NCI-H82 treated with DMSO at 0.1 percent for 48 hours (cell line): ENCODE measurements around the gene ZNF648.
"Not testable (repeated sequence)": the region's sequence is repeated elsewhere in the genome, so short reads cannot be mapped to it uniquely, and the experiment has no call there.

Source experiments
- DNase-seq: peaks from one replicate; lab custom pipeline; 2025; ENCODE audit not compliant: unreplicated experiment; lab: John Stamatoyannopoulos, UW

Gene ZNF648, protein sequence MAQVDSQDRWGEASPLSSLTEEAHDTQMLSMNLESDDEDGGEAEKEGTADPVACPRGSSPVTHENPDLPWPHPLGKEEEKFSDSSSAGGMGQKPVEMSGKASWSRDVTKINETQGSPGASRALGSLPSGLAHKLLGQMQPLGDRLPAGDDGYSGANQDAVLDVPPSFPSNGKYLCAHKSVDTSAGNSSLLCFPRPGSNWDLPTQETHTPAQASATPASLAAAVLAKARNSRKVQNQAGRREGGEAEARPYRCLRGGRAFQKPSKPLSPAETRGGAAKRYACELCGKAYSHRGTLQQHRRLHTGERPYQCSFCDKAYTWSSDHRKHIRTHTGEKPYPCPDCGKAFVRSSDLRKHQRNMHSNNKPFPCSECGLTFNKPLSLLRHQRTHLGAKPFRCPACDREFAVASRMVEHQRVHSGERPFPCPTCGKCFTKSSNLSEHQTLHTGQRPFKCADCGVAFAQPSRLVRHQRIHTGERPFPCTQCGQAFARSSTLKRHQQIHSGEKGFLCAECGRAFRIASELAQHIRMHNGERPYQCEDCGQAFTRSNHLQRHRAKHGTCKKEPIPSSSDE

DNA sequence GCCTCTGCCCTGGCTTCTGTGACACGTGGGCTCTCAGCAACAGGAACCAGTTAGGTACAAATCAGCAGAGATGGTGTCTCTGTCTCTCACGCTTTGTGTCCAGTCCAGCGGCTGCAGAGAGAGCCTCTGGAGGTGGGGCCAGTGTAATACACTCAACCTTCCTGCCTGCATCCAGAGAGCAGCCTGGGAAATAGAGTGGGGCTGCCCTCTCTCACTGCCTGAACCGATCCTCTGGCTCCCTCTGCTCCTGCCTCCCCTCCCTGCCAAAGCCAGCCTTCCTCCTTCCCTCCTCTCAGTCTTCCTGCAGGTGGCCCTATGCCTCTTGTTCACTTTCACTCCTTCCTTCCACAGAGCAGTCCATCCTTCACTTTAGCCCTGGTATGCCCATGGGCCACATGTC lies at the start of gene ZNF648:
ZNF648 (minus strand) TSS at position 119 of the 400 bp plus-strand sequence. CDS start 3,702 bp downstream, outside the sequence.
- DNase-seq: no peak

DNA sequence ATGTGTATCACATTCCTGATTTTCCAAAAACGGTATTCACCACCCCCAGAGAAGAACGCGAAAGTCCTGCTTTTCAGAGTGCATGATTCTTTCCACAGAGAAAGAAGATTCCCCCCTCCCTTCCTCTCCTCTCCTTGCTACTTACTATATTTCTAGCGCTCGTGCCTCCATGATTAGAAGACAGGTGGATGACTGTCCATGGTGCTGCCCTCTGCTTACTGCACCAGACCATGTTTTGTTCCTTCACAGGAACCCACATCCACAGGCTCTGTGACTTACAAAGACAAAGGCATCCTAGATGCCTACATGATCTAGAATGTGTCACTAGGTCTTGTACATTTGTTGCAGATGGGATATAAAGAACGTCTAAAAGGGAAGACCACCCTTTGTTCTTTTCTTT lies 49.1 kb upstream of the ZNF648 start:
- no peak for DNase-seq

DNA sequence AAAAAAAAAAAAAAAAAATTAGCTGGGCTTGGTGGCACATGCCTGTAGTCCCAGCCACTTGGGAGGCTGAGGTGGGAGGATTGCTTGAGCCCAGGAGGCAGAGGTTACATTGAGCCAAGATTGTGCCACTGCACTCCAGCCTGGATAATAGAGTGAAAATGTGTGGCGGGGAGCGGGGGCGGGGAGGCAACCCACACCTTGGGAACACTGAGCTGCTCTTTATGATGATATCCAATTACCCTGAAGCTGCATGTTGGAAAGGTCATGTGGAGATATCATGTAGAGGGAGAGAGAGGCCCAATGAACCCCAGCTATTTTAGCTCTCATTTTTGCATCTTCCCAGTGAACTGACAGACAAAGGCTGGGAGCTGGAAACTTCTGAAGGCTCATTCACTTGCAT lies 48.3 kb upstream of the ZNF648 start:
- DNase-seq: no peak

DNA sequence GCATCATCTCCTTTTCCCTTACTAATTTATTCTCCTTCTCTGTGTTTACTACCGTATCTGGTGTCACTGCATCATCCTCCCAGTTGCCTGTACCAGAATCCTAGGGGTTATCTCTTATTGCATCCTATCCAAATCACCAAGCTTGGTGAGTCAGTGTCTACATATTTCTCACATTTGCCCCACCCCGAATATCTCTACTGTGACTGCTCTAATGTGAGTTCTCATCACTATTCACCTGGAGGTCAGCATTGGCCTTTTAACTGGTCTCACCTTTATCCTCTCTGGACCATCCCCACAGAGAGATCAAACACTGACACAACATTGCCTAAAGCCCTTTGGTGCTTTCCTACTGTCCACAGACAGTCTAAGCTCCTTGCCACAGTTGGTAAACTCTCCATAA lies 45.7 kb upstream of the ZNF648 start:
- no peak for DNase-seq

DNA sequence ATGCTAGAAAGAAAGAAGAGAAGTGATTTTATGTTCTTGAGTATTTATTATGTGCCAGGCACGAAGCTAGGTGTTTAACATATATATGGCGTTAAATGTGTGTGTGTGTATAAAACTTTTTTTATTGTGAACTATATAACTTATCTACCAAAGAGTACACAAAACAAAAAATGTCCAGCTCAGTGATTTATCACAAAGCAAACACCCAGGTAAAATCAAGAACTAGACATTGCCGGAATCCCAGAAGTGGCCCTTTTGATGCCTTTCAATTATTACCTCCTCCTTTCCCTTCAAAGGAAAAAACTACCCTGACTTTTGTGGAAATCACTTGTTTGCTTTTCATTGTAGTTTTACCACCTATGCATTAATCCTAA lies 40.5 kb upstream of the ZNF648 start:
- no peak for DNase-seq

DNA sequence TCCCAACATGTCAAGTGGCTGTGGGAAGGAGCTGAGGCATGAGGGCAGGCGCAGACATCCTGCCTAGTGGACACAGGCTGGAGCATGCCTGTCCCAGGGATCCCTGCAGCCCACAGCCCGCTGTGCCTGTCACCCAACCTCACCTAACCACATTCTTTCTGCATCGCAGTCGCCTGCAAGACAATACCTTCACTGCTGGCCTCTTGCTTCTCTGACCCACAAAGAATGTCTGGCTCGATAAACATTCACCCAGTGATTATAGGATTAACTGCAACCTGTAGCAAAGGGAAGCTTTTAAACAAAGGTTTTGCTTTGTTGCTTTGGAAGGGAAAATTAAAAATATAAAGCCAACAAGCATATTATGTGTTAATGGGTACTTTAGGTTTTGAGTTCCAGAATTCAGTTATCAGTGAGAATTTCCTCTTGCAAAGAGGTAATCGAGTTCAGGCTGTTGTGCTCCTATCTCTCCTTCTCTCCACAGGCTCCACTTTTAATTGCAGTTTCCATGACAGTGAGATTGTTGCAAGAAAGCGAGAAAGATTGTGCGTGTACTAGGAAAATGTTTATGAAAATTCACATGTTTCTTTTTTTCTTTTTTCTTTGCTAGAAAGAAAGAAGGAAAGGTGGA lies 40.0 kb upstream of the ZNF648 start:
- DNase-seq: no peak

DNA sequence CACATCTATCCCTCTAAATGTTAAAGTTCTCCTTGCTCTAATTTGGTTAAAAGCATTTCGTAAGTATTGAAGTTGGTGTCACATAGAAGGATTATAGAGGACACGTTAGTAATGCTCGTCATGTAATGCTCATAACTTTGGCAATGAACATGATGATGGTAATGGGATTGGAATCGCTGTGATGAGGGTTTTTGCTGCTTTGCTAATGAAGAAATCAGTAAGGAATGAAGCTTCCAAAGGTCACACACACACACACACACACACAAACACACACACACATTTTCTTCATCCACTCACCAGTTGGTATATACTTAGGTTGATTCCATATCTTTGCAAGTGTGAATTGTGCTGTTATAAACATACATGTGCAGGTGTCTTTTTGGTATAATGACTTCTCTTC lies 36.8 kb upstream of the ZNF648 start:
- no peak for DNase-seq

DNA sequence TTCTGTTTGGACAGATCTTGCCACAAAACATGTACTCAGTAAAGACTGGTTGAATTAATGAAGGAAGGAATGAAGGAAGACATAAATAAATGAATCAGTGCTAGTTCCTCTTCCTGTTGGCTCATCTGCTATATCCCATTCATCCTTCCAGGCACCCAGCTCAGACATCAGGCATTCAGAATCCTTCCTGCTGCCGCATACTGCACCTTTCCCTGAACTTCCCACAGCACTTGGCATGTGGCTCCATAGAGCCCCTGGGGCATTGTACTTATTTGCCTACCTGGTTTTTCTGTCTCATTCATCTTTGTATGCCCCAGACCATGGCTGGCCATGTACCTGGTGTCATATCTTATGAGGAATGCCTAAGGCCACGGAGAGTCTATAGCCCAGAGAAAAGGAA lies 34.4 kb upstream of the ZNF648 start:
- no peak for DNase-seq

DNA sequence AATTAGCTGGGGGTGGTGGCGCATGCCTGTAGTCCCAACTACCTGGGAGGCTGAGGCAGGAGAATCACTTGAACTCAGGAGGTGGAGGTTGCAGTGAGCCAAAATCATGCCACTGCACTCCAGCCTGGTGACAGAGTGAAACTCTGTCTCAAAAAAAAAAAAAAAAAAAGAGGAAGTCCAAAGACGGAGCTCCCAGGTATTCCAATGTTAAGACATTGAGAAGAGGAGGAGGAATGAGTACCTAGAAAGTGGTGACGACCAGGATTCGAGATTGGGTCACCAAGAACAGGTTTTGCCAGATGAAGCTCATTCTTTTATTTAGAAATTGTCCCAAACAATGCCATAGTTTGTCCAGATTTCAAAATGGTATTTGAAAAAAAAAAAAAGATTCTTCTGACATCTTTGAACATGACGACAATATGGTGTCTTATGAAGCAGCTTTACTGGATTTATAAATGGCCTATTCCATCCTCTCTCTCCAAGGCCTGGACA lies 33.0 kb upstream of the ZNF648 start:
- not testable (repeated sequence) for DNase-seq

DNA sequence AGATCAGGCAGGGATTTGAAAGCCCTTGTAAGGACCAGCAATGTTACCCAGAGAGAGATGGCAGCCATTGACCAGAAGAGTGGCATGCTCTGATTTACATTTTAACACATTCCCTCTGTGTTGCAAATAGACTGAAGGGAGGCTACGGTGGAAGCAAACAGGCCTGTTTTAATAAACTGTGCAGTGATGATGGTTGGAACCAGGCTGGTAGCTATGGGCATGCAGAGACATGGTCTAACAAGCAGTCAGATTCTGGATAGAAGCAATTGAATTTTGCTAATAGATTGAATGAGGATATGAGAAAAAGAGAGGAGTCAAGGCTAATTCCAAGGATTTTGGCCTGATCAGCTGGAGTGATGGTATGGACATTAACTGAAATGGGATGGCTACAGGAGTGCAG lies 32.3 kb upstream of the ZNF648 start:
- no peak for DNase-seq

DNA sequence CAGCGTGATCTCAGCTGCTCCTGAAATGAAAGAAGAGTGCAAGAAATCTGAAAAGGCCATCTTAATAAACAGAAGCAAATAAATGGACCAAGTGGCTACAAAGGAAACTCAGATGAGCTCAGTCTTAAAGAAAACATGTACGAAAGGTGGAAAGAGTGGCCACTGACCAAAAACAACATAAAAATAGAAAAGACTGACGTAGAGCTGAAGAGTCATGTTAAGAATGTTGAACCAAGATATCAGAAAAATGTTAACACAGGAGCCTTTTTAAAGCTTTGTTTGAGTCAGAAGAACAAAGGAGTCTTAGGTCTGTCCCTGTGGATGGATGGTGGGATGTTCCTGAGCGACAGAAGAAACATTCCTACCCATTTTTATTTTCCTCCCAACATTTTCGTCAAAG lies 30.8 kb upstream of the ZNF648 start:
- DNase-seq: no peak

DNA sequence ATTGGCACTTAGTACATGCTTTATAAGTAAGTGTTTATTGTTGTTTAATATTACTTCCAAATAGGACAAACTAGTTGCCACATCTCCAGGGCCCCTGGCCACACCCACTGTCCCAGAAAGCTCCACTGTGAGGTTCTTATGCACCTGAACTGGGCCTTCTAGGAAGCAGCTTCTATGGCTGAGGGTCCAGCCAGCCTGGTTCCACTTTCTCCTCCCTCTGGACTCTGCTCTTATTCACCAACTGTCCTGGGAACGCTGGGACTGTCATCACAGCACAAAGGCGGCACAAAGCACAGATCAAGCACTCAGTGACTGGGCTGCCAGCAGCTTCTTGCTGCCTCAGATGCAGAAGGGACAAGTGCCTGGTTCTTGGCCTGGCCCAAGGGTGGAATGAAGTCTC lies 29.6 kb upstream of the ZNF648 start:
- DNase-seq: no peak

DNA sequence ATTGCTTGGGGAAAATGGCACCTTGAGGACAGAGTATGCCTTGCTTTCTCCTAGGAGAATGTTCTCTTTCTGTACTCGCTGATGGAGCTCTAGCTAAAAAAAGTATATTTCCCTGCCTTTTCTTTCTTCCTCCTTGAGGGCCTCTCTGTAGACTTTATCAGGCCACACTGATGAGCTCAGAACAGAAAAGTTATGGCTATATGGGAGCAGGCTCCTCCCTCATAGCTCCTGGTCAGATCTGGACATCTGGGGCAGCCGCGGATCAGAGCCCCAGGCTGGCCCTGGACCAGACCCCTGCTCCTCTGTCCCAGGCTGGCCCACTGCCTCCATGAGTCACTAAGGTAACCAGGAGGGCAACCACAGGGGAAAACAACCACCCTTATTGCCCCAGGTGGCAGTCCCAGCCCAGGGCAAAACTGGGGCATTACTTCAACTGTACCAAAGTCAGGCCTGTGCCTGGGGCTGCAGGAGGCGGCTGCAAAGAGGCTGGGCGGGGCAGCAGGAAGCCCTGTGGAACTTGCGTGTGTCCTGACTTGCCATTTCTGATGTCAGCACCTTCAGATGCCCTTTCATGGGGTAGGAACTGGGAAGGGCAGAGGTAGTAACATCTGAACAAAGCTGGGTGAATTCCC lies 26.3 kb upstream of the ZNF648 start:
- no peak for DNase-seq

DNA sequence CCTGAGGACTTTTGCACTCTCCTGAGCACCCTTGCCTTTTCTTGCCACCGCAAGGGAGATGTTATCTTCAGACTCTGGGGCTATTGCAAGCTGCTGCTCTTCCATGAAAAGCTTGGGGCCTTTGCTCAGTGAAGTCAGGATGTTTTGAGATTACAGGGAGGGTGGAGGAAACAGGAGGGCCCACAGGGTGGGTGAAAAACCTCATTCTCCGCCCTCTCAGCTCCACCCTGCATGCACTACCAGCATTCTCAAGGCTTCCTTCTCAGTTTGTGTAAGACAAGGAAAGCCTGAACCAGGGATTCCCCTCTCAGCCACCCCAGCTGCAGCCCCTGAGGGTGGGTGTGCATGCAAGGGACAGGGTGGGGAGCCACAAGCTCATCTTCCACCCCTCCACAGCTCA lies 25.8 kb upstream of the ZNF648 start:
- DNase-seq: no peak

DNA sequence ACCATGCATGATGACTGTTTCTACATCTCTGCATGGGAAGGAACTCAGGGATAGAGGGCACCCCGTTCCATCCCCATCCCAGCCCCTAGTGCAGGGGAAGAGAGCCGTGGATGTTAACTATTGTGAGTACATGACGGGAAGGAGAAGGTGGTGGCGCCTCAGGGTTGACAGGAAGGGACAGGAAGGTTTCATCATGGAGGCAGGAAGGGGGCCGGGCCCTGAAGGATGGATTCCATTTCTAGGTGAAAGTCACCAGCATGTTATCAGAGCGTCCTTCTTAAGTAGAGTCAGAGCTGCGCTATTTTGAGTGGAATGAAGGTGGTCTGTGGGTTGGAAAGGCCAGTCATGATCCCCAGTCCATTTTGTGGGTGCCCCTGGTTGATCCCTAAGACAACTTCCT lies 25.1 kb upstream of the ZNF648 start:
- DNase-seq: no peak

DNA sequence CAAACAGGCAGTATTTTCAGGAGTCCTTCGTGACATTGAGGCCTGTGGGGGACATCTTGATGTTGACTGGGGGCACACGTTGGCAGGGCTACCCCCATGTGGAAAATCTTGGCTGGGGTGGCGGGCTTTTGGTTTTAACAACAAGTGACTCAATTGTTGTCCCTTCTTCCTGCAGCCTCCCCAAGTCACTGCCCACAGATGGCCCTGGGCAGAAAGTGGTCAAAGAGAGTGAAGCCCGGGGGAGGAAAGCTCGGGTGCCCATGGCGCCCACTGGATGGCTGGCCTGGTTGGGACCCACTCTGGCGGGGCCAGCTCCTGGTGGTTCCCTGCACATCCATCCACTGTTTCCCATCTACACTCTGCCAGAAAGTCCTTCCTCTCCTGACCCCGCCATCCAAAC lies 24.6 kb upstream of the ZNF648 start:
- no peak for DNase-seq

DNA sequence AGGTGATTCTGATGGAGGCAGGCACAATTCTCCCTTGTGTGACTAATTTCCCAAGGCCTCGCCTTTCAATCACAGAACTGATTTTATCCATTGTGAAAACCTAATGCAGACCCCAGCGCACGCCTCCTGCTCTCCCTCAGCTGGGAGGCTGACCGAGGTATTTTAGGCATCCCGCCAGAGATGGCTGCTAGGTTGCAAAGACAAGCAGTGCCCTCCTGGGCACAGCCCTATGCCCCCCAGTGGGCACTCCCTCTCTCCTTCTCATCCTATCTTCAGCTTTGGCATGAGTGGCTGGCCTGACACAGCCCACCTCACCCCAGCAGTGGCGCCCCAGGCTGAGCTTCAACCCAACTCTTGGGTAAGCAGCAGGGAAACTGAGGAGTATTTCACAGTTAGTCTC lies 24.2 kb upstream of the ZNF648 start:
- DNase-seq: no peak

DNA sequence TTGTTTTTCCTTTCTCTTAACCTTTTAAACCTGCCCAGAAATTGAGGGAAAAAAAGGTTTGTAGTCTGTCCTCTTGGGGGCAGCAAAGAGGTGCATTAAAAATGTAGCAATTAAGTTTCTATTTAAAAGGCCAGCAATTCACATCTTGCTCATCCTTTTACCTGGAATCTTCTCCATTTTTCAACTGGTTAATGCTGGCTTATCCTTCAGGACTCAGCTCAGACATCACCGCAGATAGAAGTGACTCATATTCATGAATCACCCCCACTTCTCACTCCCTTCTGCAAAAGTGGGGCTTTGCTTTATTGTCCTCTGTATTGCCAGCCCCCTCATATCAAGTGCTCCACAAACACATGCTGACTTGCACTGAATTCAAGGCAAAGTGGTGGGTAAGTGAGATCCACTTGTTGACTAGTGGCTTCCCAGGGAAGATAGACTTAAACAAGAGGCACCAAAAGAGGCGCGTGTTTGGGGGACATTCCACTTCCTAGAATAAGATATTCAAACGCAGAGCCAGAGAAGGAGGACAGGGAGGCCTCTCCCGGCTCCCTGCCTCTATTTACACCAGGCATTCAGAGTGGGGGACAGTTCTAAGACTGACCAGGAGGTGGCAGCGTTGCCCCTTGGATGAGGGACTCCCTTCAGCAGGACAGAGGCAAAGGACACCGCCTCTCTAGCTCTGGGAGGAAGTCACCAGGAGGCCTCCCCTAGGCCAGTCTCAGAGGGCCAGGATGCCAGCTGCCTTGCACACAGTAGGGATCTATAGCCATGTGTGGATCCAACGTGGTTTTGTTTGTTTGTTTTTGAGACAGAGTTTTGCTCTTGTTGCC lies 23.2 kb upstream of the ZNF648 start:
- peak; percentile 62 for DNase-seq

DNA sequence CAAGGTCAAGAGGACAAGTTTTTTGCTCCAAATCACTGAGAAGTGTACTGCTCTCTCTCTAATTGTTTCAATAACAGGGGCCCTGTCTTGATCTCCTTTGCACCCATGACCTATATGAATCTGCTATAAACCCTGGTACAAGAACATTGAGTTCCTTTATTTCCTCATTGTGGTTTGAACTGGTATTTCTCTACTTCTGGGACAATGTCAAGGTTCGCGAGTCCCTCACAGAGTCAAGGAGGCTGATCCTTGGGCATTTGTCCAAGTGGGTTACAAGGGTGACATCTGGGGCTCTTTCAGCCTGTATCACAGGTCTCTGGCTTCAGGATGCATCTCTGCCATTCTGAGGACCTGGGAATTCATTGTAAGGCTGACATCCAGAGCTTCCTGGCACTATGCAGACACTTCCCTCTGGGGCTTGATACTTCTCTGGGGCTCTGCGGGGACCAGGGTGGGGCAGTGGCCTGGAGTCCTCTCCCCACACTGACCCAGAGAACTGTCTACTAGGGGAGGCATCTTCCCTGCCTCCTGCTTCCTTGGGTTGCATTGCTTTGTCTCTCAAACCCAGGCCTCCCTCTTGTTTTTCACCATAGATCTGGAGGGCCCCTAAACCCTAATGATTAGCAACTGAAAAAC lies 22.5 kb upstream of the ZNF648 start:
- DNase-seq: no peak

DNA sequence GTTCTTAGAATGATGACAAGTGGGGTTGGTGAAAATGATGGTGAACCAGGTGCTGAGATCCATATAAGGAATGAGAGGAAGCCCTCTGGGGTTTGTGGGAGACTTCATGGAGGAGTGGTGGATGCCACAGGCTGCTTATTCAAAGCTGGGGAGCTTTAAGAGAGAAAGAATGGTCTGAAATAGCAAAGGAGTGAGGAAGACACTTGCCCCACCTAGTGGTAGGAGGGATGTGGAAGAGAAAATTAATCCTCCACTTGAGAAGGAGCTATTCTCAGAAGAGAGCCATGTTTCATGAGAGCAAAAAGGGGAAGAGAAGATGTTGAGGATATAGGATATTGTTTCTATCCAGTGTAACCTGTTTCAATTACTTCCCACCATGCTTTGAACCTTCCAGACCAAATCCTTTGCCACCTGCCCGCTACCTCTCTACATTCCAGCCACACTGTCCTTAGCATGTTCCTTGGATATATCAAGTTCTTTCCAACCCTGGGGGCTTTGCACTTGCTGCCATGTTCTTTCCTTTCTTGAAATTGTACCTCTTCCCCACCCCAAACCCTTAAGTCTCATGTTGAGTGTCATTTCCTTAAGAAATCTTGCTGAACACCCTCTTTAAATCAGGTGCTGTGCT lies 19.6 kb upstream of the ZNF648 start:
- peak; percentile 52 for DNase-seq
